CD4-positive, alpha-beta T cell treated with Interleukin-17A for 1 hour (primary cell): ENCODE results near the gene KCNJ13.

Source experiments
- DNase-seq: peaks from one replicate; pipeline ENCODE4 v3.0.0-alpha.2; 2020

Gene KCNJ13

DNA sequence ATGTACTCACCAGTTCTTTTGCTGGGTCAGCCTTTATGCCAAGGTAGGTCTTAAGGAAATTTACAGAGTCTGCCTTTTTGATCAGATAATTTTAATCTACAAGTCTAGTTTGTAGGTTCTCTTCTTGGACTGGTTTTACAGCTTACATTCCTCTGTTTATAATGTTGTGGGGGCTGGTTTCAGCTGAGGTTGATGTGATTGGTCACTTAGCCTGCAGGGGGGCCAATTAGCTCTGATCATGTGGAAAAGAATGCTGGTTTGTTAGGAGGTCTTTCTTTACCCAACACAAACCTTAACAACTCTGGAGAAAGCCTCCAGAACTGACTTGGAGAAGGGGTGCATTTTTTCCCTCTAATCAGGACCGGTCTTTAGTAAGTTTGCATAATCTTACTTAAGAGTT is at the start of gene KCNJ13:
Gene KCNJ13, minus strand, starts transcription at position 131 of the 400 bp plus-strand sequence. CDS start 5,203 bp downstream, outside the sequence.
- DNase-seq: no peak

DNA sequence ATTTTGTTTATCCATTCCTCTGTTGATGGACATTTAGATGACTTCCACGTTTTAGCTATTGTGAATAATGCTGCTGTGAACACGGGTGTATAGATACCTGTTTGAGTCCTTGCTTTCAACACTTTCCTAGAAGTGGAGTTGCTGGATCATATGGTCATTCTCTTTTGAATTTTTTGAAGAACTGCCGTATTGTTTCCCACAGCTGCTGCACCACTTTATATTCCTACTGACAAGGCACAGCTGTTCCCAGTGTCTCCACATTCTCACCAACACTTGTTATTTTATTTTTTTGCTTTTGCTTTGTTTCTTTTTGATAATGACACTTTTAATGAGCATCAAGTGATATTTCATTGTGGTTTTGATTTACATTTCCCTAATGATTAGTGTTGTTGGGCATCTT is 41.4 kb upstream of the KCNJ13 start:
- no peak for DNase-seq

DNA sequence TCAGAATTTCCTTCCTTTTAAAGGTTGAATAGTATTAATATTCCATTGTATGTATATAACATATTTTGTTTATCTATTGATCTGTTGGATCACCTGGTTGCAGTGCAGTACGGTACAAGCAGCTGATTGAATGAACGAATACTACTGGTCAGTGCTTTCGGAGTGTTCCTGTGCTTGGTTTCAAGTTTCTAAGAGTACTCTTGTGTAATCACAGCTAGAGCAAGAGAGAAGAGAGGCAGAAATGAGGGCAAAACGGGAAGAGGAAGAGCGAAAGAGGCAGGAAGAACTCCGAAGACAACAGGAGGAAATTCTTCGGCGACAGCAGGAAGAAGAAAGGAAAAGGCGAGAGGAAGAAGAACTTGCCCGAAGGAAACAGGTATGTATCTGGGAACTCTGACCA is 40.3 kb upstream of the KCNJ13 start:
- DNase-seq: no peak

DNA sequence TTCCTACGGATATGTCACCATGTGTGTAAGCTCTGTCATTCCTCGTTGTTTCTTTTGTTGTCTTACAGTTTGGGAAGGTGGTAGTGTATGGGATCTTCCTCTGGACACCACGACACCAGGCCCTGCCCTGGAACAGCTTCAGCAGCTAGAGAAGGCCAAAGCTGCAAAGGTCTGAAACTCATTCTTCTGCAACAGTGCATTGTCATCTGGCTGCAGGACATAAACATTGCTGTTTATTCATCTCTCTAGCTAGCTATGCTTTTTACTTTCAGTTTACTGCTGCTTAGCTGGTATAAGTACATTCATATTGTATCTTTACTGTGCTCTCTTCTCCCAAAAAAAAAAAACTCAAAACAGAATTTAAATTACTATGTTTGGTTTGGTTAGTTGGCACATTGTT is 39.2 kb upstream of the KCNJ13 start:
- DNase-seq: no peak

DNA sequence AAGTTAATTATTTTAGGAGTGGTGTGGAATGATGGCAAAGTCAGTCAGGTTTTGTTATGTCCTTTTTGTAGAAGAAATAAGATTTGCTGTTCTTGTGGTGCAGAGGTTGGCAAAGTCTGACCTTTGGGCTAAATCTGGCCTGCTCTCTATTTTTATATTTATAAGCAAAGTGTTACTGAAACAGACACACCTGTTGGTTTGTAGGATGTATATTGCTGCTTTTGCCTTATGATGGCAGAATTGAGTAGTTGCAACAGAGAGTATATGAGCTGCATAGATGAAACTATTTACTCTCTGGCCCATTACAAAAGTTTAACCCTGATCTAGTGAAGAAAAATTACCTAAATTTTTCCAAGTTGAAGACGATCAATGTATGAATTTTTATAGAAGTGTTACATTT is 34.1 kb upstream of the KCNJ13 start:
- no peak for DNase-seq

DNA sequence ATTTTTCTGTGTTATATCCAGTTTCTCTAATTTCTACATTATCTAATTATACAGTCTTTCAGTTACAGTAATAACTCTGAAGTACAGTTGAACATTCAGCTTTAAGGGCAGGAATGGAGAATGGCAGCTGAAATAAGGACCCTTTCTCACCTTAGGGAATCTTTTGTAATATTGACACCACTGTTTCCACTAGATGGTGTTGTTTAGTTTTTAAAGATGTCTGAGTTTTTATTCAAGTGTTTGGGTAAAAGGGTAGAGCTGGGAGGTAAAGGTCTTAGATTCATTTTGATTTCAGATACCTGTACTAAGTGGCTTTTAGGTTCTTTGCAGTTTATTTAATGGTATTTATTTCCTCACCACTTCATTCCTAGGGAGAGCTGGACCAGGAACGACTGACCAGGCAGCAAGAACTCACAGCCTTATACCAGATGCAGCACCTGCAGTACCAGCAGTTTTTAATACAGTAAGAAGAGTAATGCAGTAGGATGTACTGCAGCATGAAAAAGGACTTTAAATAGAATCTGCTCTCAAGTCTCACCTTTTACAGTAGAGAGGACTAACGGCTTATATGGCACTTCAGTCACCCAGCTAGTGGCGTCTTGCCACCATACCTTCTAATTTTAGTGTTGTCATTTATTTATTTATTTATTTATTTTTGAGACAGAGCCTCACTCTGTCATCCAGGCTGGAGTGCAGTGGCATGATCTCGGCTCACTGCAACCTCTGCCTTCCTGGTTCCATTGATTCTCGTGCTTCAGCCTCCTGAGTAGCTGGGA is 33.2 kb upstream of the KCNJ13 start:
- peak; percentile 3 for DNase-seq

DNA sequence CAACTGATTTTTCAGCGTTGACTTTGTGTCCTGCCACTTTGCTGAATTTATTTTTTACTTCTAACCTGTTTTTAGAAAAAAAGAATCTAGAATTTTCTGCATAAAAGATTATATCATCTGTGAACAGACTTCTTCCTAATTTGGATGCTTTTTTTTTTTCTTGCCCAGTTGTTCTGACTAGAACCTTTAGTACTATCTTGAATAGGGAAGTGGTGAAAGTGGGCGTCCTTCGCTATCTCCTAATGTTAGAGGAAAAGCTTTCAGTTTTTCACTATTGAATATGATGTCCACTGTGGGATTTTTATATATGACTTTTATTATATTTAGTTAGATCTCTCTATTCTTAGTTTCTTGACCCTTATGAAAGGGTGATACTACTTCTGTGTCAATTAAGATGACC is 25.7 kb upstream of the KCNJ13 start:
- no peak for DNase-seq

DNA sequence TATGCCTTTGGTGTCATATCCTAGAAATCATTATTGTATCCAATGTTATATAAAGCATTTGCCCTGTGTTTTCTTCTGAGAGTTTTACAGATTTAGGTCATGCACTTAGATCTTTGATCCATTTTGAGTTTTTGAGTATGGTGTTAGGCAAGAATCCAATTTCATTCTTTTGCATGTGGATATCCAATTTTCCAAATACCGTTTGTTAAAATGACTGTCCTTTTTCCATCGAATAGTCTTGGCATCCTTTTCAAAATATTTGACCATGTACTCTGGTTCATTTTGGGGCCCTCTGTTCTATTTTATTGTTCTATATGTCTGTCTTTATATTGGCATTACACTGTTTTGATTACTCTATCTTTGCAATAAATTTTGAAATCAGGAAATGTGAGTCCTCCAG is 23.8 kb upstream of the KCNJ13 start:
- DNase-seq: no peak

DNA sequence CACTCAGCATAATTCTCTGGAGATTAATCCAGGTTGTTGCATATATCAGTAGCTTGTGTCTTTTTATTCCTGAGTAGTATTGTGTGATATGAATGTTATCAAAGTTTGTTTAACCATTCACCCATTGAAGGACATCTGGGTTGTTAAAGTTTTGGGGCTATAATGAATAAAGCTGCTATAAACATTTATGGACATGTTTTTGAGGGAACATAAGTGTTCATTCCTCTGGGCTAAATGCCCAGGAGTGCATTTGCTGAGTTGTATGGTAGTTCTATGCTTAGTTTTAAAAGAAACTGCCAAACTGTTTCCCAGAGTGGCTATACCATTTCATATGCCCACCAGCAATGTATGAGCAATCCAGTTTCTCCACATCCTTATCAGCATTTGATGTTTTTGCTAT is 21.8 kb upstream of the KCNJ13 start:
- no peak for DNase-seq

DNA sequence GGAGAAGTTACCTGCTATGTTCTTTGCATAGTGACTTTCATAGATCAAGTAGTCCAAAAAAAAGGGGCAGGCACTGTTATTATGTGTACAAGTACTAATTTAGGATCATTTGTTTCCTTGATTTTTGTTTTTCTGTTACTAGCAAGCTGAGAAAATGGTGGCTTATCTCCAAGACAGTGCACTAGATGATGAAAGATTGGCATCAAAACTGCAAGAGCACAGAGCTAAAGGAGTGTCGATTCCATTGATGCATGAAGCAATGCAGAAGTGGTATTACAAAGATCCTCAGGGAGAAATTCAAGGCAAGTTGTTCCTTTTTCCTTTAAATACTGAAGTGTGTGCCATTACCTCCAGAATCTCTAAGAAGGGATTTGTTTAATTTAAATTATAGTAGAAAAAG is 19.6 kb upstream of the KCNJ13 start:
- DNase-seq: no peak

DNA sequence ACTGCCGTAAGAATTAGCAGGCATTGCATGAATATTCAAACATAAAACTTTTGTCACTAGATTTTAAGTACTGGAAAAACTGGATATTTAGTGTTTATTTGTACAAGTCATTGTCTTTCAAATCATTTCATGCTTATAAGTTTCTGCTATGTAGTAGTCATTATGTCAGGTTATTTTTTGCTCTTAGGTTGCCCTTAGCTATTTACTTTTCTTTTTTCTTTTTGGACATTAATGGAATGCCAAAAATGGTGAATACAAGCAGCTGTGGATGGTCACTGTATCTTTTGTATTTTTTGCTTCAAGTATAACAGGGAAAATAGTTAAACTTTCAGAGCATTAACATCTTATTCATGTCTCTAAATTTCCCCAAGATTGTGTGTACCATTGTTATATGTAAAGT is 18.6 kb upstream of the KCNJ13 start:
- DNase-seq: no peak

DNA sequence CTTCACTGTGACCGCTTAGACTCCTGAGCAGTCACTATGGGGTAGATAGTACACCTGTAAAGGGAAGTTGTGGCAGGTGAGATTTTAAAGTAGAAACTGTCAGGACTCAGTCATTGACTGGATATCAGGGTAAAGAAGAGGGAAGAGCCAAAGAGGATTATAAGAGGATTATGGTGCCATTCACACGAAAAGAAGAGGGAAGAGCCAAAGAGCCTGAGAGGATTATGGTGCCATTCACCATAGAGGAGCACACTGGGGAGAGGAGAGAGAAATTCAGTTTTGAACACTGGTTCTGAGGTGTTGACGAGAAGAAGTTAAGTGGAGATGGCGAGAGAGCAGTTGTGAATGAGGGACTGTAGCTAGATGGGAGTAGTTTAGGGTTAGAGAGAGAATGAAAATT is 16.9 kb upstream of the KCNJ13 start:
- DNase-seq: no peak

DNA sequence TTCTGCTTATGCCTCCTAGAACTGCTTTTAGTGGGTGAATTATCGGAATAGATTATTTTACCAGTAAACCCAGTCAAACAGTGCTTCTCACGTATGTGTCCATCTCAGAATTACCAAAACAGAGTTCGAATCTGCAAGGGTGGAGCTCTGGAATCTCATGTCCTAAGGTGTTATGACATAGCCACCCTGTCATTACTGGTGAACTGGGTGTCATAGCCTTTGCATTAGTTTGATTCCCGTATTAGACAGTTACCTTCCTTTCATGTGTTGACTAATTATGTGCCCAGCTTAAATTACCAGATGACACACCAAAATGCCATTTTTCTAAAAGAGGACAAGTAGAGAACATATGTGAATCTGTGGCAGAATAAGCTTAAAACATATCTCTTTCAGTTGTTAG is 15.2 kb upstream of the KCNJ13 start:
- DNase-seq: no peak

DNA sequence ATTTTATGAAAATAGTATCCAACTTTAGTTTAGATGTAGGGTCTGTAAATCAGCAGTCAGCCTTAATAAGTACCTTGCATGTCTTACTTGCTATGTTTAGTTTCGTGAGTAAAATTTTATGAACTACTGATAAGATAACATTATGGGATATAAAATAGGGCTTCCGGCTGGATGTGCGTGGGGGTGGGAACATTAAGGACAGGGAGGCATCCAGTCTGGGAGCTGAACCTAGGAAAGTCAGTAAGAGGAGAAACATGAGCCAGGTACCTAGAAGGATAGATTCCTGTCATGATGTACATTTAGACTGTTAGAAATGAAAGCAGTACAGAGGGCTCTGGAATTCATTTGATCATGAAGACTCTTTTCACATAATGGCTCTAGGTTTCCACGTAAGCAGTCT is 12.7 kb upstream of the KCNJ13 start:
- DNase-seq: no peak

DNA sequence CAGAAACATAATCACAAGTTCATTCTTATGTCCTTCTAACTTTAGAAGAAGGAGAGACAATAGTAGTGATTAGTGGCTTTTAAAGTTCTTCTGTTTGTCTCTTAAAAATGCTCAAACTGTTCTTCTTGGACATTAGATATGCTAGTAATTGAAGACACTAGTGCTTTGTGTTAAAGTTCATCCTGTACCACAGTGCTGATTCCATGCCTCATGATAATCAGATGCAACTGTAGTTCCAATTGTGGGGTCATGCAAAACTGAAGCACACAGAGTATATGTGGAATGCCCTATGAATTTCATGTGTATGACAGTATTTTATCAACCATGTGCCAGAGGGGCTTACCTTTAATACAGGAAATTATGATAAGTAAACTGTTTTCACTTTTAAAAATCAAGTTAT is 11.4 kb upstream of the KCNJ13 start:
- DNase-seq: no peak

DNA sequence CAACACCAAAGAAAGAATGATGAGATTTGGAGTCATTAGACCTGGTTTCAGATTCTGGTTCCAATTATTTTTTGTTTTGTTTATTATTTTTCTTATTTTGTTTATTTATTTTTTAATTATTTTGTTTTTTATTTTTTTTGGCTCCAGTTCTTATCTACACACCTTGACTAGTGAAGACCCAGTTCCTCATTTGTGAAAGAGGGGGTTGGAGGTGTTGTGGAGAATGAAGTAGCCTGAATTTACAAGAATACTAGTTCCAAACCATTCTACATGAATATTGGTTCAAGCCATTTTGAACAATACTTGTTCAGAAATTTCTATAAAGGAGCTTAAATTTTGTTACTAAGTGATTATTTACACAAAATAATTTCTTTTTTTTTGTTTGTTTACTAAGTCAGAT is 6.9 kb upstream of the KCNJ13 start:
- no peak for DNase-seq

DNA sequence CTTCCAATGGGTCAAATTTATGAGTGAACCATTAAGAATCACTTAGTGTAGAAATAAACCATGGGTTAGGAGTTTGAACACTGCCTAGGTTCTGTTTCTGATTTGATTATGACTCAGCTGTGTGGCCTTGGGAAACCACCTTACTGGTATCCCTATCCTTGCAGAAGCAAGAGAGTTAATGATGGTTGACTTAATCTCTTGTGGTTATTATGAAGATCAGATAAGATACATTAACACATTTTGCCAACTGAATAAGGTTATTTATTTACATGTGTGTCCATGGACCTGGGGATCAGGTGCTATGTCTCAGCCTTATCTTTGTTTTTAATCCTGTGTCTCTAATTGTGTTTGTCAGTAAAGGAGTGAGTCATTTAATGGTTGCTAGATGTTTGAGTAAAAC is 5.4 kb upstream of the KCNJ13 start:
- DNase-seq: peak; percentile 40

DNA sequence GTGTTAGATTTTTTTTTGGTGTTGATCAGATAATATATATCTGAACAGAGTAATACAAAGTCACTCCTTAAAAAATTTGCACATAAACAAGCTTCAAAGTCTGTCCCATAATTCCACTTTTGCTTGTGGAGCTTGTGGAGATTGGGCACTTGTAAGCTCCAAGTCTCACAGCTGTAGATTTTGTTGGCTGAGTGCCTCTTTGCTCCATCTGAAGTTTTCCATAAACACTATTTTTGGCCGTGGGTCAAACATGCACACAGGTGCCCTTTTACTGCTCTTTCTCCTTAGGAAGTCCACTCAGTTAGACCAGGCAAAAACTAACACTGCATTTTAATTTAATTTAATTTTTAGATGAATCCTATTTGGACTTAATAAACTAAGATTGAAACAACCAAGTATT is 3.6 kb upstream of the KCNJ13 start:
- DNase-seq: no peak

DNA sequence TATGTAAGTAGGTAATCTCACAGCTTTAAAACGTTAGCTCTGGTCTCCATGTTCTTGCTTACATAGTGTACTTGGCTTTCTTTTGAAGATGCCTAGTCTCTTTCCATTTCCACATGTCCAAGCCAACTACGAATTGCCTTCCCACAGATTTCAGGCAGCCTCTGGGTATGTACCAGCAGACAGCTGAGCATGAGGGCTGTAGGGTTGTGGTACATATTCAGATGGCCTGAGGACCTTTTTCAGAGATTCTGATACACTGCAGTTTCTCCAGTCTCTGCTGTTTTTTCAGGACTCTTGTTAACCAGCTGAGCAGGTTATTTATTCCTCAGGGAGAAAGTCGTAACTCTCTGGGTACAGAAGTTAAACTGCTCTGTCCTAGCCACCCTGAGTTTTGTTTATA is 3.1 kb upstream of the KCNJ13 start:
- DNase-seq: no peak

DNA sequence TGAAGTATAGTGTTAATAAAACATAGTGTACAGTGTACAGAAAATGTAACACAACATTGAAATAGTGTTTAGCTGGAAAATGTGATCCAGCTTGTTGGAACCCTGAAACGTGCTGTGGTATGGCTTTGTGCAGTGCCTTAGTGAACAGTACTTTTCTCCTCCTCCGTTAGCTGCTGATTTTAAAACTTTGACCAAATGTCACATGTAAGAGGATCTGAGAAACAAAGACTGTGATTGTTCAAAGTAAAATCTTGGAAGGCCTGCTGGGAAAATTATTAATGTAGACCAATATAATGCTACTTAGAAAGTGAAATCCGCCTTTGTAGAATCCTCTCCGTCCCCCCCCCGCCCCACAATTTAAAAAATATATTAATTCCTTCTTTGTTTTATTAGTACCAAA is 911 bp upstream of the KCNJ13 start:
- no peak for DNase-seq

DNA sequence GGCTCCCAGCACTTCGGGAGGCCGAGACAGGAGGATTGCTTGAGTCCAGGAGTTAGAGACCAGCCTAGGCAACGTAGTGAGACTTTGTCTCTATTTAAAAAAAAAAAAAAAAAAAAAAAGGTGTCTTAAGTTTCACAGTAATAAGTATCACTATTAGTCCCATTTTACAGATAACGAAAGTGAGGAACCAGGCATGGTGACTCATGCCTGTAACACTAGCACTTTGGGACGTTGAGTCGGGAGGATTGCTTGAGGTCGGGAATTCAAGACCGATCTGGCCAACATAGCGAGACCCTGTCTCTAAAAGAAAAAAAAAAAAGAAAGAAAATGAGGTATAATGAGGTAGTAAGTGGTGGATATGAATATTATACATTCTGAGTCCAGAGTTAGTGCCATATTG is 2.5 kb downstream of the KCNJ13 start:
- DNase-seq: no peak

DNA sequence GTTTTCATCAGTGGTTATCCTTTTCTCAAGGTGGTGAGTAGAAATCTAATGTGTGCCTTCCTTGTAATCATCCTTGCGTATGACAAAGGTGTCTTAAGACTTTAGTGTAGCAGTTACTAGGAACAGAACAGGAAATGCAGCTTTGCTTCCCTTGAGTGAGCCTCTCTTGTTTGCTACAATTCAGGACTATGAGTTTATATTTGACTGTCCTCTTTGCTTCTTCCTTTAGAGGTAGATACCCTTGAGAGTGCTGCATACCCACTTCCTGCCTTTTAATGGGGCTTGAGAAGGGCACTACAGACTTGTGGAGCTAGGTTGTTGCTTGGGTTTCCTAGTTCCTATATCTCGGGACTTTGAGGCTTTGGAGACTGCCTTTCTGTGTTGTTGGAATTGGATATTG is 3.8 kb downstream of the KCNJ13 start:
- DNase-seq: peak; percentile 7

DNA sequence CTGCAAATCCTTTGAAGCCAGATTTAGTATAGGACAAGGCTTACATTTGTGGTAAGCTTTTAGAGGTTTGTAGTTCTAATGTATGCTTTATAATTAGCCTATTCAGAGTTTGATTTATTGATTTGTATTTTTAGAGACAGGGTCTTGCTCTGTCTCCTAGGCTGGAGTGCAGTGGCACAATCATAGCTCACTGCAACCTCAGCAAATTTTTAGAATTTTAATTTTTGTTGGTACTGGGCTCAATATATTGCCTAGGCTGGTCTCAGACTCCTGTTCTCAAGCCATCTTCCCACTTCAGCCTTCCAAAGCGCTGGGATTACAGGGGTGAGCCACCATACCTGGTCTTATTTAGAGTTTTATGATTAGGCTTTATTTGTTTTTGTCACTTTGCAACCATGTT is 4.5 kb downstream of the KCNJ13 start:
- no peak for DNase-seq

DNA sequence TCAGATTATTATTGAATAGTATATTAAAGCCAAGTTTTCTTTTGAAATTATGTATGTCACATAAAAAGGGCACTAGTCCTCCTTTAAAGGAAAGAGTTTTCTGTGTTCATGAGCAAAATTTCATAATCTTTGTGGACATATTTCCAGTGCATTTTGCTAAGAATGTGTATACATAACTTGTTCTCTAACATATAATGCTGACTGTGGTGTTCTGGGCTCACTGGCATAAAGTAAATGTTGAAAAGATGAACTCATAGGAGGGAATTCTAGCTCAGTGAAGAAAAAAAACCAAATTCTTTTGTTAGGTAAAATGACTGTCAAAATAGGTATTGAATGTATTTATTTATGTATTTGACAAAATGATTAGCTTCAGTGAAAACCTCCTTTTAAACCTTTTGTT is 6.2 kb downstream of the KCNJ13 start:
- no peak for DNase-seq

DNA sequence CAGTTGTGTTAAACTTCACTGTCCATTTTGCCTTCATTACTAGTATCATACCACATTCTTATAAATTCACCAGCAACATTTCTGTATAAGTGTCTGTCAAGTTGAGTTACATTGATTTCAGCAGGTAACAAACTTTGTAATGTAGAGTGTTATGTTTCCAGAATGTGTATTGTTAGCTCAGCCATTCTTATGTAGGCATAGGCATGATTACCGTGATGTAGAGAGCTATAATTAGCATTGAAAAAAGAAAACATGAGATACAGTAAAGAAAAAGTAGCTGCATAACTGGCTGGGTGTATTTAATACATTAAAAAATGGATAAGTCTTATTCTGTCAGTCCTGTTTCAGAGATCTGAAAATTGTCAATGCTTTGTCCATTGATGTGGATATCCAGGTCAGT is 8.5 kb downstream of the KCNJ13 start:
- no peak for DNase-seq
